HG03460 (cell line): ENCODE data around the gene TMEM178B.

Source experiments
- ATAC-seq: cut with Tn5 transposase; IDR thresholded peaks from one replicate; pipeline ENCODE4 v1.9.1; 2021; ENCODE audit not compliant: unreplicated experiment

The TMEM178B gene

GRCh38 chr7:141415999-141416398 lies 342.1 kb downstream of the TMEM178B start:
- ATAC-seq = no peak

- no peak for ATAC-seq
These were observed 342.9 kb downstream of the TMEM178B start for GRCh38 chr7:141416650-141417270.

- no peak for ATAC-seq
These were observed 343.6 kb downstream of the TMEM178B start for GRCh38 chr7:141417506-141417905.

- ATAC-seq = no peak
These were observed 344.2 kb downstream of the TMEM178B start for GRCh38 chr7:141418066-141418465.

- no peak for ATAC-seq
These were observed 347.4 kb downstream of the TMEM178B start for GRCh38 chr7:141421306-141421705.

GRCh38 chr7:141427134-141427533 lies 353.3 kb downstream of the TMEM178B start:
- ATAC-seq = no peak

- ATAC-seq = no peak
These were observed 356.7 kb downstream of the TMEM178B start for GRCh38 chr7:141430455-141431139.

GRCh38 chr7:141431140-141431479 lies 357.2 kb downstream of the TMEM178B start:
- ATAC-seq = no peak

GRCh38 chr7:141431711-141432110 lies 357.8 kb downstream of the TMEM178B start:
- ATAC-seq = no peak

- no peak for ATAC-seq
These were observed 359.8 kb downstream of the TMEM178B start for GRCh38 chr7:141433698-141434097.

- no peak for ATAC-seq
These were observed 362.3 kb downstream of the TMEM178B start for GRCh38 chr7:141436139-141436538.

- no peak for ATAC-seq
These were observed 362.8 kb downstream of the TMEM178B start for GRCh38 chr7:141436575-141437075.

- ATAC-seq = no peak
These were observed 365.3 kb downstream of the TMEM178B start for GRCh38 chr7:141439164-141439563.

GRCh38 chr7:141439776-141440175 lies 365.9 kb downstream of the TMEM178B start:
- ATAC-seq = no peak

- no peak for ATAC-seq
These were observed 368.2 kb downstream of the TMEM178B start for GRCh38 chr7:141441837-141442627.

- no peak for ATAC-seq
These were observed 368.9 kb downstream of the TMEM178B start for GRCh38 chr7:141442781-141443180.

GRCh38 chr7:141444961-141445360 lies 371.1 kb downstream of the TMEM178B start:
- ATAC-seq = no peak

GRCh38 chr7:141451232-141451631 lies 377.4 kb downstream of the TMEM178B start:
- no peak for ATAC-seq

GRCh38 chr7:141452911-141453310 lies 379.0 kb downstream of the TMEM178B start:
- ATAC-seq = no peak

- ATAC-seq = no peak
These were observed 380.5 kb downstream of the TMEM178B start for GRCh38 chr7:141454338-141454737.

- ATAC-seq = no peak
These were observed 381.9 kb downstream of the TMEM178B start for GRCh38 chr7:141455723-141456122.

GRCh38 chr7:141456298-141456697 lies 382.4 kb downstream of the TMEM178B start:
- no peak for ATAC-seq
